GM18499 (cell line): ENCODE measurements around the gene NACA2.
"Not testable (repeated sequence)": the region's sequence is repeated elsewhere in the genome, so short reads cannot be mapped to it uniquely, and the experiment has no call there.

Source experiments
- ATAC-seq: cut with Tn5 transposase; IDR thresholded peaks from one replicate; pipeline ENCODE4 v1.9.1; 2021; ENCODE audit warnings: moderate number of reproducible peaks; ENCODE audit not compliant: insufficient read depth, unreplicated experiment

NACA2 gene

GRCh38 chr17:61579961-61580360, 11.1 kb downstream of the NACA2 start:
- no peak for ATAC-seq

GRCh38 chr17:61579347-61579746, 11.7 kb downstream of the NACA2 start:
- no peak for ATAC-seq

DNA sequence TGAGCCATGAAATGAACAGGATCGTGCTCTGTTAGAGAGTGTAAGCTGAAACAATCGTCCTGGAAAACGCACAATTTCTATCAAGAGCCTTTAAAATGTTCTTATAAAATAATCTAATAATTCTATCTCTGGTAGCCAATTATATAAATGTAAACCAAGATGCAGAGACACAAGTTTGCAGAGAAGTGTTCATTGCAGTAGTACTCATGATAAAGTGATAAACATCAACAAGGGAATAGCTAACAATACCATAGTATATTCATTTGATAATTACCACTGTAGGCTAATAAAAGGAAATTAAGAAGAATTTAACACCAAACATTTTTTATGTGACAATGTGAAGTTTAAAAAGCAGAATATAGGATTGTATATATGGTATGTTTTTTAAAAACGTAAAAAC, 12.4 kb downstream of the NACA2 start:
- no peak for ATAC-seq

DNA sequence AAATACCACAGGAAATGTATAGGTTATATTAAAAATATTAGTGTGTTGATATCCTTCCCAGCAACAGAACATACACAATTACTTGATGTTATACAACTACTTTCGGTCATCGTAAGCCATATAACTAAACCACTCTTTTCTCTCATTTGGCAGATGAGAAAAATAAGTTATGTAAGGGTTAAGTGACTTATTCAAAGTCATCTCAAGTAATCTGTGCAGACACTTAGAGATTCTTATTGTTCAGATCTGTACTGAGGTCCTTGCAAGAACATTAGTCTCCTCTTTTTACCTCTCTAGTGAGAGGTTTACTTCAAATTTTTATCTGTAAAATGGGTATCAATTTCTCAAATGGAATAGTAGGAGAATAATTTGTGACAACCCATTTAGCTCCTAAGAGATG, 15.0 kb downstream of the NACA2 start:
- ATAC-seq, result no peak

DNA sequence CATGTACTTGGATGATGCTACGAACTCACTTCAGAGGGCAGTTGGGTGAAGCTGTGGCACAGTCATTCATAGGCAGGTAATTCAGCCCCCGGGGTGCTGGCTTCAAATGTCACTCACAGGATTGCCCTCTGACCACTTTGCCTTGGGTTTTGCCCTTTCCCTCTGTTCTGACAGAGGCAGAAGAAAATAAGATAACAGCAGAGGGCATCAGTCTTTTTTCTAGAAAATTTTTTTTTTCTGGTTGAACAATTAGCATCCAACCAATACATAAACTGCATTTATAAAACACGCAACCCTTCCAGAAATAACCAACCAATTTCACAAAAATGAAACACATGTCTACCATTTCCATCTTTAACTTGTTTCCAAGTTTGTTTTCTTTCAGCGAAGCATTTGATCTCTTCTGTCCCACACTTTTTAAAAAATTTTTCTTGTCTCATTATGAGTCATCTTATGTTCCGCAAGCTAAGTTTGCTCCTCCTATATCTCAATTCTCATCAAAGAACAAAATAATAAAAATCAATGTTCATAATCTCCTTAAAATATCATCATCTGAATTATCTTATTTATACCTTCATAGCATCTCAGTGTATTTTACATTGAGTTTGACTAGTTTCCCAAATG, 15.6 kb downstream of the NACA2 start:
- no peak for ATAC-seq

GRCh38 chr17:61574542-61575351, 16.3 kb downstream of the NACA2 start:
- no peak for ATAC-seq

DNA sequence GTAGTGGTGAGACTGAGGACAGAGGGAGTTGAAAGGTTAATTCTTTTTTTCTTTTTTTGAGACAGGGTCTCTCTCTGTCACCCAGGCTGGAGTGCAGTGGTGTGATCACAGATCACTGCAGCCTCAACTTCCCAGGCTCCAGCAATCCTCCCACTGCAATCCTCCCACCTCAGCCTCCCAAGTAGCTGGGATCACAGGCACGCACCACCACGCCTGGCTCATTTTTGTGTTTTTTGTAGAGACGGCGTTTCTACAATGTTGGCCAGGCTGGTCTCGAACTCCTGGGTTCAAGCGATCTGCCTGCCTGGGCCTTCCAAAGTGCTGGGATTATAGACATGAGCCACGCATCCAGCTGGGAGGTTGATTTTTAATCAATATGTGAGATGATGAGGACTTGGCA, 18.5 kb downstream of the NACA2 start:
- not testable (repeated sequence) for ATAC-seq

GRCh38 chr17:61571624-61572023, 19.4 kb downstream of the NACA2 start:
- no peak for ATAC-seq

GRCh38 chr17:61570118-61570517, 20.9 kb downstream of the NACA2 start:
- ATAC-seq, result no peak

- not testable (repeated sequence) for ATAC-seq
Measured at GRCh38 chr17:61569525-61569924, 21.5 kb downstream of the NACA2 start.

- no peak for ATAC-seq
Measured at GRCh38 chr17:61568219-61569072, 22.6 kb downstream of the NACA2 start.

GRCh38 chr17:61567045-61567802, 23.8 kb downstream of the NACA2 start:
- no peak for ATAC-seq

DNA sequence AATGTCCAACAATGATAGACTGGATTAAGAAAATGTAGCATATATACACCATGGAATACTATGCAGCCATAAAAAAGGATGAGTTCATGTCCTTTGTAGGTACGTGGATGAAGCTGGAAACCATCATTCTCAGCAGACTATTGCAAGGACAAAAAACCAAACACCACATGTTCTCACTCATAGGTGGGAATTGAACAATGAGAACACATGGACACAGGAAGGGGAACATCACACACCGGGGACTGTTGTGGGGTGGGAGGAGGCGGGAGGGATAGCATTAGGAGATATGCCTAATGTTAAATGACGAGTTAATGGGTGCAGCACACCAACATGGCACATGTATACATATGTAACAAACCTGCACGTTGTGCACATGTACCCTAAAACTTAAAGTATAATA, 24.6 kb downstream of the NACA2 start:
- ATAC-seq, result not testable (repeated sequence)

DNA sequence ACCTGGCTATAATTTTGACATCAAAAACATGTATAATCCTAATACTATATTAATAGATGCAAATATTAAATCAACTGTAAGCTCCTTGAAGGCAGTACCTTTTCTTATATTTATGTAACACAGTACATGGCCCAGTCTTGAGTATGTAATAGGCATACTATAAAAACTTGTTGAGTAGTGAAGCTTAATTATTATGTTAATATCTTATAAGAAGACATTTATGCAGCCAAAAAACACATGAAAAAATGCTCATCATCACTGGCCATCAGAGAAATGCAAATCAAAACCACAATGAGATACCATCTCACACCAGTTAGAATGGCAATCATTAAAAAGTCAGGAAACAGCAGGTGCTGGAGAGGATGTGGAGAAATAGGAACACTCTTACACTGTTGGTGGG, 25.2 kb downstream of the NACA2 start:
- not testable (repeated sequence) for ATAC-seq

DNA sequence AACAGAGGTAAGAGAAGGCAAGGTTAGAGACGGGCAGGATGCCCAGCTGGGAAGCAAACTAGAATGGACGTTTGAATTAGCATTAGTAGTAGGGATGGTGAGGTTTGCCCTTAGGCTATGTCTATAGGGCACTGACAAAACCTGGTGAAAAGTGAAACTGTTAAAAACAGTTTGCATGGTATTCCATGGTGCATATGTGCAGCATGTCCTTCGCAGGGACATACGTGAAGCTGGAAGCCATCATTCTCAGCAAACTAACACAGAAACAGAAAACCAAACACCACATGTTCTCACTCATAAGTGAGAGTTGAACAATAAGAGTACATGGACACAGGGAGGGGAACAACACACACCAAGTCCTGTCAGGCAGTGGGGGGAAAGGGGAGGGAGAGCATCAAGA, 25.8 kb downstream of the NACA2 start:
- no peak for ATAC-seq

DNA sequence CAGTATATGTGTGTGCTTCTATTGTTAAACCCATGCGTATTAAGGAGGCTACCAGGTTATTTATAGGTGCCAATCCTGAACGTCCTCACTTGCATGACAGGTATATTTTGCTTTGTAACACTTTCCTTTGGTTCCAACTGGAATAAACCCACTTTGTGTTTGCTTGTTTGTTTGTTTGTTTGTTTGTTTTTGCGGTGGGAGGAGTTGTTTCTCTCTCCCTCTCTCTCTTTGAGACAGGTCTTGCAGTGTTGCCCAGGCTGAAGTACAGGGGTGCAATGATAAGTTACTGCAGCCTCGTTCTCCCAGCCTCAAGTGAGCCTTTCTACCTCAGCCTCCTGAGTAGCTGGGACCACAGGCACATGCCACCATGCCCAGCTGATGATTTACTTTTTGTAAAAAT, 28.7 kb downstream of the NACA2 start:
- no peak for ATAC-seq

- ATAC-seq, result no peak
Measured at GRCh38 chr17:61561354-61561753, 29.7 kb downstream of the NACA2 start.

- no peak for ATAC-seq
Measured at GRCh38 chr17:61560071-61560470, 30.9 kb downstream of the NACA2 start.

GRCh38 chr17:61556224-61557188, 34.5 kb downstream of the NACA2 start:
- no peak for ATAC-seq
